Neural progenitor cell (in vitro differentiated cells): ENCODE measurements around the gene MEOX1. TPM values are rescaled to one million over a fixed set of nuclear protein-coding genes. Genes with fewer than 3 reads are reported as not detected.
"Not testable (repeated sequence)": the region's sequence is repeated elsewhere in the genome, so short reads cannot be mapped to it uniquely, and the experiment has no call there.

Experiments
- DNase-seq: peaks from one replicate; pipeline ENCODE4 v3.0.0-alpha.2; 2016; ENCODE audit warnings: low spot score
- H2AFZ ChIP-seq: fragments of 200-600 bp; sonication (generic); replicated peaks from 2 replicates; pipeline ENCODE4 v1.6.1; 2016; ENCODE audit warnings: antibody characterized with exemption
- H3F3A ChIP-seq: fragments of 200-600 bp; sonication (generic); 2 replicates; pipeline ENCODE4 v1.6.1; 2016; ENCODE audit warnings: antibody characterized with exemption, low read depth
- H3K27ac ChIP-seq: fragments of 200-600 bp; sonication (generic); 2 replicates; pipeline ENCODE4 v1.5.1; 2016; ENCODE audit warnings: mild to moderate bottlenecking
- H3K27me3 ChIP-seq: fragments of 200-600 bp; sonication (generic); 2 replicates; pipeline ENCODE4 v1.6.1; 2016; ENCODE audit warnings: mild to moderate bottlenecking, moderate library complexity
- H3K36me3 ChIP-seq: fragments of 200-600 bp; sonication (generic); 2 replicates; pipeline ENCODE4 v1.5.1; 2016
- H3K4me1 ChIP-seq: fragments of 200-600 bp; sonication (generic); 2 replicates; pipeline ENCODE4 v1.6.1; 2016; ENCODE audit warnings: mixed run types
- H3K4me2 ChIP-seq: fragments of 200-600 bp; sonication (generic); 2 replicates; pipeline ENCODE4 v1.6.1; 2016
- H3K4me3 ChIP-seq: fragments of 200-600 bp; sonication (generic); 2 replicates; pipeline ENCODE4 v1.5.1; 2016
- H3K79me2 ChIP-seq: fragments of 200-600 bp; sonication (generic); 2 replicates; pipeline ENCODE4 v1.6.1; 2016; ENCODE audit warnings: low read depth
- H3K9ac ChIP-seq: fragments of 200-600 bp; sonication (generic); 2 replicates; pipeline ENCODE4 v1.6.1; 2016
- H3K9me3 ChIP-seq: fragments of 200-600 bp; sonication (generic); 2 replicates; pipeline ENCODE4 v1.5.1; 2016; ENCODE audit warnings: low read depth
- H4K20me1 ChIP-seq: fragments of 200-600 bp; sonication (generic); 2 replicates; pipeline ENCODE4 v1.6.1; 2016; ENCODE audit warnings: low read depth
- H3K27ac Mint-ChIP-seq: 3 replicates; pipeline ENCODE4 v1.8.0; 2021; ENCODE audit warnings: mixed read lengths
- H3K27me3 Mint-ChIP-seq: 2 replicates; pipeline ENCODE4 v1.8.0; 2022; ENCODE audit warnings: low read depth, mild to moderate bottlenecking, inconsistent platforms, moderate library complexity, mixed read lengths; ENCODE audit not compliant: insufficient read depth
- H3K36me3 Mint-ChIP-seq: 3 replicates; pipeline ENCODE4 v1.8.0; 2021; ENCODE audit warnings: mixed read lengths
- H3K4me1 Mint-ChIP-seq: 3 replicates; pipeline ENCODE4 v1.8.0; 2021; ENCODE audit warnings: mixed read lengths
- H3K4me3 Mint-ChIP-seq: 3 replicates; pipeline ENCODE4 v1.8.0; 2021; ENCODE audit warnings: mild to moderate bottlenecking, moderate library complexity, mixed read lengths
- H3K9me3 Mint-ChIP-seq: 3 replicates; pipeline ENCODE4 v1.8.0; 2020; ENCODE audit warnings: mixed read lengths
- CTCF ChIP-seq: fragments of 200-600 bp; sonication (generic); IDR thresholded peaks from 2 replicates; pipeline ENCODE4 v1.5.1; 2017; ENCODE audit warnings: antibody characterized with exemption, mild to moderate bottlenecking
- EZH2 ChIP-seq: fragments of 200-600 bp; sonication (generic); IDR thresholded peaks from 2 replicates; pipeline ENCODE4 v1.6.1; 2017; ENCODE audit warnings: antibody characterized with exemption, mild to moderate bottlenecking, moderate library complexity
- EZH2phosphoT487 ChIP-seq: fragments of 200-600 bp; sonication (generic); IDR thresholded peaks from 2 replicates; pipeline ENCODE4 v1.6.1; 2017; ENCODE audit warnings: antibody characterized with exemption
- total RNA-seq: library from RNA; depleted of rRNA; stranded (reverse); fragments of >200 nt; gene quantifications from 2 replicates; pipeline ENCODE4 v1.2.3, GENCODE V29; 2015; ENCODE audit warnings: low replicate concordance

Gene MEOX1
- total RNA-seq, 1 donor from 2014 or later, result not detected

- Histone ChIP-seq H3K4me1 (peaks cover 8% of the 10 kb centered on the region), H3K79me2 (no peaks in the 10 kb centered on the region), H2AFZ (no peak overlapping the region), H3K36me3 (no peaks in the 10 kb centered on the region), H3K4me3 (no peak overlapping the region), H3K4me2 (no peak overlapping the region), H3K27me3 (no peaks in the 10 kb centered on the region), H3K9me3 (no peaks in the 10 kb centered on the region), H4K20me1 (no peaks in the 10 kb centered on the region), H3F3A (peaks cover 7% of the 10 kb centered on the region), H3K9ac (no peak overlapping the region), H3K27ac (no peak overlapping the region)
- Mint-ChIP-seq H3K27ac (no peak overlapping the region), H3K27me3 (peaks cover 4% of the 10 kb centered on the region), H3K9me3 (no peaks in the 10 kb centered on the region), H3K4me1 (peaks cover 34% of the 10 kb centered on the region), H3K4me3 (no peak overlapping the region), H3K36me3 (no peaks in the 10 kb centered on the region)
- no peak for DNase-seq
- TF ChIP-seq CTCF, result no peak
- no peak for TF ChIP-seq EZH2
Observed at GRCh38 chr17:43603321-43603720, 58.4 kb downstream of the MEOX1 start.

- H3K27ac Mint-ChIP-seq, H3K9ac ChIP-seq, H3K36me3 ChIP-seq, H3K9me3 Mint-ChIP-seq, H3F3A ChIP-seq, H3K27me3 Mint-ChIP-seq, H3K4me2 ChIP-seq, H3K79me2 ChIP-seq, H3K36me3 Mint-ChIP-seq, H3K4me3 ChIP-seq, H3K4me3 Mint-ChIP-seq, H3K27me3 ChIP-seq, H3K9me3 ChIP-seq, H3K4me1 ChIP-seq, H3K27ac ChIP-seq, H4K20me1 ChIP-seq, DNase-seq, H2AFZ ChIP-seq: not testable (repeated sequence)
- H3K4me1 Mint-ChIP-seq, result peaks cover 37% of the 10 kb centered on the region
Observed at GRCh38 chr17:43602556-43602955, 59.2 kb downstream of the MEOX1 start.

- Histone ChIP-seq H3K27ac (no peak overlapping the region), H3K9ac (no peak overlapping the region), H3K79me2 (no peaks in the 10 kb centered on the region), H3K4me2 (no peak overlapping the region), H3K9me3 (no peaks in the 10 kb centered on the region), H3K27me3 (no peaks in the 10 kb centered on the region), H3K36me3 (no peaks in the 10 kb centered on the region), H3K4me3 (no peak overlapping the region), H3K4me1 (peaks cover 8% of the 10 kb centered on the region), H2AFZ (no peak overlapping the region), H4K20me1 (no peaks in the 10 kb centered on the region), H3F3A (peaks cover 7% of the 10 kb centered on the region)
- Mint-ChIP-seq H3K9me3 (no peaks in the 10 kb centered on the region), H3K4me1 (peaks cover 46% of the 10 kb centered on the region), H3K4me3 (no peak overlapping the region), H3K27me3 (peaks cover 10% of the 10 kb centered on the region), H3K27ac (peak overlapping the region; percentile 70), H3K36me3 (no peaks in the 10 kb centered on the region)
- TF ChIP-seq CTCF (no peak), EZH2 (no peak), EZH2phosphoT487 (no peak)
- no peak for DNase-seq
Observed at GRCh38 chr17:43601280-43602039, 60.3 kb downstream of the MEOX1 start.

DNA sequence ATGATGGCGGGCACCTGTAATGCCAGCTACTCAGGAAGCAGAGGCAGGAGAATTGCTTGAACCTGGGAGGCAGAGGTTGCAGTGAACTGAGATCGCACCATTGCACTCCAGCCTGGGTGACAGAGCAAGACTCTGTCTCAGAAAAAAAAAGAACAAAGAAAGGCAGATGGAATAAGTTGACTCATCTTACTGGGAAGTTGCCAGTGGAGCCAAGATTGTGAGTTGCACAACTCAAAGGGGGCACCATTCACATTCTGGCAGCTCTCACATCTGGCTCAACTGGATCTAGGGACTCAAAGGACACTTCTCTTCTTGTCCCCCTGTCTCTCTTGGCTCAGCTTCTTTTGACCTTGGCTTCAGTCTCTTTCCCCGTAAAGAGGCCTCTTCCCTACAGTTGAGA, 61.9 kb downstream of the MEOX1 start:
- Histone ChIP-seq H3K4me1 (peaks cover 8% of the 10 kb centered on the region), H2AFZ (no peak overlapping the region), H3K27me3 (no peaks in the 10 kb centered on the region), H3F3A (peaks cover 7% of the 10 kb centered on the region), H3K9me3 (no peaks in the 10 kb centered on the region), H3K4me3 (no peak overlapping the region), H3K27ac (no peak overlapping the region), H3K4me2 (no peak overlapping the region), H3K9ac (no peak overlapping the region), H4K20me1 (no peaks in the 10 kb centered on the region), H3K79me2 (no peaks in the 10 kb centered on the region), H3K36me3 (no peaks in the 10 kb centered on the region)
- peaks cover 46% of the 10 kb centered on the region for H3K4me1 Mint-ChIP-seq
- no peaks in the 10 kb centered on the region for H3K36me3 Mint-ChIP-seq
- TF ChIP-seq EZH2phosphoT487 (no peak), CTCF (no peak), EZH2 (no peak)
- no peak overlapping the region for H3K4me3 Mint-ChIP-seq
- DNase-seq, result no peak
- H3K9me3 Mint-ChIP-seq, result no peaks in the 10 kb centered on the region
- H3K27ac Mint-ChIP-seq, result no peak overlapping the region
- peaks cover 6% of the 10 kb centered on the region for H3K27me3 Mint-ChIP-seq
